ENCODE measurements around the gene ALKBH8.
"Not testable (repeated sequence)": the region's sequence is repeated elsewhere in the genome, so short reads cannot be mapped to it uniquely, and the experiment has no call there.

Gene ALKBH8

DNA sequence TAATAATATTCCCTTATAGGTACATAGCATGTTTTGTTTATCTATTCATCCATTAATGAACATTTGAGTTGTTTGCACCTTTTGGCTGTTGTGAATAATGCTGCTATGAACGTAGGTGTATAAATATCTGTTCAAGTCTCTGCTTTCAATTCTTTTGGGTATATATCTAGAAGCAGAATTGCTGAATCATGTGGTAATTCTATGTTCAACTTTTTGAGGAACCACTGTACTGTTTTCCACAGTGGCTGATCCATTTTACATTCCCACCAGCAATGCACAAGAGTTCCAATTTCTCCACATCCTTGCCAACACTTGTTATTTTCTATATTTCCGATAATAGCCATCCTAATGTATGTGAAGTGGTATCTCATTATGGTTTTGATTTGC, 56.7 kb downstream of the ALKBH8 start:
- TF ChIP-seq, protein P1, sequence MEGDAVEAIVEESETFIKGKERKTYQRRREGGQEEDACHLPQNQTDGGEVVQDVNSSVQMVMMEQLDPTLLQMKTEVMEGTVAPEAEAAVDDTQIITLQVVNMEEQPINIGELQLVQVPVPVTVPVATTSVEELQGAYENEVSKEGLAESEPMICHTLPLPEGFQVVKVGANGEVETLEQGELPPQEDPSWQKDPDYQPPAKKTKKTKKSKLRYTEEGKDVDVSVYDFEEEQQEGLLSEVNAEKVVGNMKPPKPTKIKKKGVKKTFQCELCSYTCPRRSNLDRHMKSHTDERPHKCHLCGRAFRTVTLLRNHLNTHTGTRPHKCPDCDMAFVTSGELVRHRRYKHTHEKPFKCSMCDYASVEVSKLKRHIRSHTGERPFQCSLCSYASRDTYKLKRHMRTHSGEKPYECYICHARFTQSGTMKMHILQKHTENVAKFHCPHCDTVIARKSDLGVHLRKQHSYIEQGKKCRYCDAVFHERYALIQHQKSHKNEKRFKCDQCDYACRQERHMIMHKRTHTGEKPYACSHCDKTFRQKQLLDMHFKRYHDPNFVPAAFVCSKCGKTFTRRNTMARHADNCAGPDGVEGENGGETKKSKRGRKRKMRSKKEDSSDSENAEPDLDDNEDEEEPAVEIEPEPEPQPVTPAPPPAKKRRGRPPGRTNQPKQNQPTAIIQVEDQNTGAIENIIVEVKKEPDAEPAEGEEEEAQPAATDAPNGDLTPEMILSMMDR (IDR thresholded peaks at IDR 0.05; ENCODE audit: control extremely low read depth, extremely low read depth, low read depth, missing control alignments): no peak
- DNase-seq (ENCODE audit: extremely low spot score): no peak
- ChIA-PET POLR2A (no interaction called here), CTCF (no interaction called here)

DNA sequence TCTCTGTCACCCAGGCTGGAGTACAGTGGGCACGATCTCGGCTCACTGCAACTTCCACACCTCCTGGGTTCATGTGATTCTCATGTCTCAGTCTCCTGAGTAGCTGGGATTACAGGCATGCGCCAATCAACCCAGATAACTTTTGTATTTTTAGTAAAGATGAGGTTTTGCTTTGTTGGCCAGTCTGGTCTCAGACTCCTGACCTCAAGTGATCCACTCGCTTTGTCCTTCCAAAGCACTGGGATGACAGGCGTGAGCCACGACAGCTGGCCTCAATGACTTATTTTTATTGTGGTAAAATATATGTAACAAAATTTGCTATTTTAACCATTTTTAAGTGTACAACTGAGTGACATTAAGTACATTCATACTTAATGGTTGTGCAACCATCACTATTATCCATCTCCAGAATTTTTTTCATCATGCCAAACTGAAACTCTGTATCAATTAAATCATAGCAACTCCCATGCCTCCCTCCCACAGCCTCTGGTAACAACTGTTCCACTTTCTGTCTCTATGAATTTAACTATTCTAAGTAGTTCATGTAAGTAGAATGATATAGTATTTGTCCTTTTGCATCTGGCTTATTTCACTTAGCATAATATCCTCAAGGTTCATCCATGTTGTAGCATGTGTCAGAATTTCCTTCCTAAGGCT, 57.2 kb downstream of the ALKBH8 start:
- ChIA-PET CTCF (no interaction called here), POLR2A (interaction anchor here (0.6 kb wide), 1 partner anchor 41 kb away, joined by 3 read pairs; no protein-coding TSS in a partner anchor)

DNA sequence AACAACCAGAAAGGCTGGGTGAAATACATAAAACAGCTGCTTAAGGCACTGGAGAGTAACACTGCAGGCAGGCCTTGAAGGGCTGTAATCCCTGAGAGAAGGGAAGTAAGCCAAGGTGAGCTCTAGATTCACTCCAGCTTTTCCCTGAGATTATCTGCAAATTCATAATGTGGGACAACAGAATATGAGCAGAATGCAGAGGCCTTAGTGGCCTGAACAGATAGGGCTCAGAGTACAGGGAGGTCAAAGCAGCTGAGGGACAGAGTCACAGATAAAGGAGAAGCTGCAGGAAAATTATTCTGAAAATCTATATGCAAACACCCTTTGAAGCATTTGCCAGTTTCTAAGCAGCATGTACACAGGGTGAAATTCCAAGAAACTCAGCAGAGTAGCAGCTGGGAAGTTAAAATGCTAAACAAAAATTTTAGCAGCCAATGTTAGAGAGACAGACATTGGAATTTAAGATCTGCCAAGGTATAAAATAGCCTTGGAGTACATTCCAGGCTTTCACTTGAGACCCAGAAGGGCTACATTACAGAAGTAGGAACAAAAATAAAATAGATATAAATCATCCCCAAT, 59.8 kb downstream of the ALKBH8 start:
- no peak for DNase-seq (ENCODE audit: extremely low spot score)
- TF ChIP-seq, protein P1 (IDR thresholded peaks at IDR 0.05; ENCODE audit: control extremely low read depth, extremely low read depth, low read depth, missing control alignments): no peak
- CTCF ChIA-PET: interaction anchor here (1.1 to 1.8 kb wide), 2 partner anchors 10 to 12 kb away, joined by 3 read pairs; no protein-coding TSS in a partner anchor
- POLR2A ChIA-PET: no interaction called here

More for the DNA sequence above, 57.2 kb downstream of the ALKBH8 start:
- DNase-seq (ENCODE audit: extremely low spot score): no peak
- TF ChIP-seq, protein P1 (IDR thresholded peaks at IDR 0.05; ENCODE audit: control extremely low read depth, extremely low read depth, low read depth, missing control alignments): no peak

DNA sequence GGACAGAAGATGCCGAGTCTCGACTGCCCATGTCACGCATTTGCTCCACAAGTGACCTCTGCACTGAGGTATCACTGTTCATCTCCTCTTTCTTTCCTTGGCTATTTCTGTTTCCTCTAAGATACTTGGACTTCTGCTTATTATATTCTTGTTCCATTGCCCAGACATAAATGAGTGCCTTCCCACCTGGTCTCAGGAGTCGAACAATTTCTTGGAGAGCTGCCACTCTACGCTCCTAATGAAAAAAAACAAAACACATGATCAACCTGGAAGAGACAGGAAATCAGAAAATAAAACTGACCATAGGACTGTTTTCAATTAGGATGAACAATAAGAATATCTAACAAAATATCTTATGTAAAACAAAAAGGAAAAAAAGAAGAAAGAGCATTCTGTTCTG, 60.6 kb downstream of the ALKBH8 start:
- DNase-seq (ENCODE audit: extremely low spot score): no peak
- POLR2A ChIA-PET: no interaction called here
- TF ChIP-seq, protein P1 (IDR thresholded peaks at IDR 0.05; ENCODE audit: control extremely low read depth, extremely low read depth, low read depth, missing control alignments): no peak
- CTCF ChIA-PET: interaction anchor here (1.8 kb wide), 1 partner anchor 9 kb away, joined by 3 read pairs; no protein-coding TSS in a partner anchor

DNA sequence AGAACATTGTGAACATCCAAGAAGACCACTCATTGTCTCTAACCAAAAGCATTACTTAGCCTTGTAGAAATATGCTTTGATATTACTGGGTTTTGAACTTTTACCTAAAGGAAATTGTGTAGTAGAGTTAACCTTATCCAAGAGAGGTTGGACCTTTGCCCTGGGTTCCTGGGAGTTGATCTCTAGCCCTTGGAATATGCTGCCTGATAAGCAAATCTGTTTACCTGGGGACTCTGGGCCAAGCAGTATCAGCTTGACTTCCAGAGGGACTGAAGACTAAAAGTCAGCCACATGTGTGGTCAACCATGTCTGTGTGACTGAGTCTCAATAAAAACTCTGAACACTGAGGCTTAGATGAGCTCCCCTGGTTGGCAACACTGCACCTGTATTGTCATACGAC, 63.8 kb downstream of the ALKBH8 start:
- POLR2A ChIA-PET: no interaction called here
- TF ChIP-seq, protein P1 (IDR thresholded peaks at IDR 0.05; ENCODE audit: control extremely low read depth, extremely low read depth, low read depth, missing control alignments): no peak
- CTCF ChIA-PET: interaction anchor here (1.0 to 1.5 kb wide), 2 partner anchors 14 to 44 kb away, joined by 3 to 4 read pairs; partner anchors contain the start of gene CWF19L2
- no peak for DNase-seq (ENCODE audit: extremely low spot score)

DNA sequence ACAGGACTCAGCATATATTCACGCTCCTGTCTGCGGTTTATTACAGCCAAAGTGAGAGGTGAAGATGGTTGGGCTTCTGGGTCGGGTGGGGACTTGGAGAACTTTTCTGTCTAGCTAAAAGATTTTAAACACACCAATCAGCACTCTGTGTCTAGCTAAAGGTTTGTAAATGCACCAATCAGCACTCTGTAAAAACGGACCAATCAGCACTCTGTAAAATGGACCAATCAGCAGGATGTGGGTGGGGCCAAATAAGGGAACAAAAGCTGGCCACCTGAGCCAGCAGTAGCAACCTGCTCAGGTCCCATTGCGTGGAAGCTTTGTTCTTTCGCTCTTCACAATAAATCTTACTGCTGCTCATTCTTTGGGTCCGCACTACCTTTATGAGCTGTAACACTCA, 68.2 kb downstream of the ALKBH8 start:
- POLR2A ChIA-PET; CTCF ChIA-PET; DNase-seq (ENCODE audit: extremely low spot score): not testable (repeated sequence)

DNA sequence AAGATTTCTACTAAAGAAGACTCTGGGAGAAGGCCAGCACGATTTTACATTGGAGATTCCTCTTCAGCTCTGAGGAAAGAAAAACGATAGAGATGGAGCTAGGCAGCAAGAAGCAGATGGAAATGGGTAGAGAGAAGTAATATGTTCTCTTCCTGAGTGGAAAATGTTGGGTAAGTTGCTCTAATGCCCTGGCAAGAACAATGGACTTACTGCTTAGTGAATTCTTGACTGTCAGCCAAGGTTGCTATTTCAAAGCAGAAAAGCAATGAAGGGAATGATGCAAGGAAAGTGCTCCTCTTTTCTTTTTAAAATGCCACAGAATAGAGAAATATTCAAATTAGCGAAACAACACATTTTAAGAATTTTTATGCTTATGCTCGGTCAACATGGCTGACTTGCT, 69.5 kb downstream of the ALKBH8 start:
- DNase-seq (ENCODE audit: extremely low spot score): no peak
- ChIA-PET POLR2A (no interaction called here), CTCF (interaction anchor here (0.9 to 1.3 kb wide), 2 partner anchors 10 to 11 kb away, joined by 3 read pairs; no protein-coding TSS in a partner anchor)
- TF ChIP-seq, protein P1 (IDR thresholded peaks at IDR 0.05; ENCODE audit: control extremely low read depth, extremely low read depth, low read depth, missing control alignments): no peak
